ENCODE measurements around the gene ALG14.

GRCh38 chr1:95034506-95034905 lies 38.2 kb downstream of the ALG14 start:
- TF ChIP-seq POLR2A (IDR thresholded peaks at IDR 0.05; ENCODE audit: low read depth, low read length) (no peak), POLR2AphosphoS5 (IDR thresholded peaks at IDR 0.05; ENCODE audit: low read depth, low read length) (no peak), SPI1 (IDR thresholded peaks at IDR 0.05; ENCODE audit: low read depth, low read length) (no peak), TAF1 (IDR thresholded peaks at IDR 0.05; ENCODE audit: low read depth, low read length) (no peak), POU2F2 (IDR thresholded peaks at IDR 0.05; ENCODE audit: low read depth, low read length) (no peak), PAX5 (IDR thresholded peaks at IDR 0.05; ENCODE audit: insufficient read depth, low read length, severe bottlenecking) (no peak)

All from GM12891 (cell line).